ENCODE measurements around the gene CDH4. TPM values are rescaled to one million over a fixed set of nuclear protein-coding genes. Genes with fewer than 3 reads are reported as not detected.

CDH4 gene
- total RNA-seq, 1 experiment from 2014 or later: not detected

DNA sequence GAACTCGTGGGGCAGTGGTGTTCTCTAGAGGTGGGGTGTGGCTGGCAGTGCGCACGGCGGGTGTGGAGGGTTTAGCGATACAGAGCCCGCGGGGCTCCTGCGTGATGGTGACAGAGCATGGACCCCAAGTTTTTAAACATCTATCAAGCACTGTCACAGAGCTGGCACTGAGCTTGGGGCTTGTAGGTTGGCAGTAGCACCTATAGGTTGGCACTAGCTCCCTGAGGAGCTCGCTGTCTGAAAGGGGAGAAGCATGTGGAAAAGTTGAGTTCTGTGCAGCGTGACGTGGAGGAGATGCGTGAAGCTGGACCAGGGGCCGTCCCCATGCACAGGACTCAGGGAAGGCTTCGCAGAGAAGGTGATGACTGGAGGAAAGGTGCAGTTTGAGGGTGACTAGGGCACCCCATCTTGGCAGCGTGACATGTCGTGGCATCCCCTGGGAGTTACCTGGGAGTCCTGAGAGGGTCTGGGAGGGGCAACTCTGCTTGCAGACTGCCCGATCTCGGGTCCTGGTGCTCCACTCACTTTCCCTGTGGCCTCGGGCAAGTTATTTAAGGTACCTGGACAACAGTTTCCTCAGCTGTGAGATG lies 122.0 kb downstream of the CDH4 start:
- H3K9me3 ChIP-seq: peaks cover 19% of the 10 kb centered on the region
- intact Hi-C loops (cut with micrococcal nuclease; ENCODE audit: unreplicated experiment): no loop called here
- no peaks in the 10 kb centered on the region for H3K36me3 ChIP-seq (ENCODE audit: control insufficient read depth, insufficient read depth, low read length)
- ChIA-PET CTCF (no interaction called here), POLR2A (no interaction called here)
- Mint-ChIP-seq H3K27ac (ENCODE audit: unreplicated experiment) (no peak overlapping the region), H3K4me1 (ENCODE audit: low read depth, unreplicated experiment) (no peaks in the 10 kb centered on the region), H3K4me3 (ENCODE audit: unreplicated experiment) (no peak overlapping the region), H3K9me3 (ENCODE audit: unreplicated experiment) (no peaks in the 10 kb centered on the region), H3K36me3 (ENCODE audit: insufficient read depth, unreplicated experiment) (no peaks in the 10 kb centered on the region), H3K27me3 (ENCODE audit: insufficient read depth, unreplicated experiment) (peaks cover 25% of the 10 kb centered on the region)
- DNase-seq: no peak
- BruUV-seq (replicated peaks): no TSS peak
- no peaks in the 10 kb centered on the region for H3K4me1 ChIP-seq
- no peak overlapping the region for H3K4me3 ChIP-seq (ENCODE audit: low read depth, low read length)
- H3K27me3 ChIP-seq (replicated peaks; ENCODE audit: control insufficient read depth, insufficient read depth, low read length): no peaks in the 10 kb centered on the region
- TF ChIP-seq CTCF (IDR thresholded peaks at IDR 0.05; ENCODE audit: insufficient read depth in 1 of 2, low read depth in 1 of 2, low read length in 1 of 2, severe bottlenecking in 1 of 2, unreplicated experiment in 1 of 2): no peak

DNA sequence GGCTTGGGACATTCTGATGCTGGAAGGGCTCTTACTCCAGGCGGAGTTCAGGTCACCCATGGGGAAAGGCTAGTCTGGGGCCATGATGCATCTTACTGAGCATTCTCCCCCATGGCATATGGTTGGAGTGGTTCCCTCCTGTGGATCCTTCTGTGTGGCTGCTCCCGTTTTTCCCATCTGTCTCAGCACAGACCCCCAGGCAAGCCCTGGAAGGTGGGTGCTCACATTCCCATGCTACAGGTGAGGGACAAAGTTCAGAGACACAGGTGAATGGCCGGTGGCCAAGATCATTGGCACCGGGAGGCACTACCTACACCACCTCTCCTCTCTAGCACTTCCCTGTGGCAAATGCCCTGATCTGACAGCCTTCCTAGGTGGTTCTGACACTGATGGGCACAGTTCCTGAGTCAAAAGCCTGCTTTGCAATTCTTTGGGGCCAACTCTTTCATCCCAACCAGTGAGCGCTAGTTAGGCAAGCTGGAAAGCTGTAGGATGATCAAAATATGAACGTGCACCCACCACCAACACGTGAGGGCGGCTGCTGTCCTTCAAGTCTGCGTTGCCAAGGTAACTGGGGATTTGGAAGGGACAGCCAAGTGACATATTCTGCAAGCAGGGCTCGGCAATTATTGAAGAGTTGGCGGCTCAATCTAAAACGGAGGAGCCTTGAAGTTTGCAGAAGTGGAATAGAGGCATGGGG lies 124.6 kb downstream of the CDH4 start:
- peaks cover 2% of the 10 kb centered on the region for H3K9me3 Mint-ChIP-seq (ENCODE audit: unreplicated experiment)
- no TSS peak for BruUV-seq (replicated peaks)
- no peaks in the 10 kb centered on the region for H3K4me1 Mint-ChIP-seq (ENCODE audit: low read depth, unreplicated experiment)
- no peak for TF ChIP-seq CTCF (IDR thresholded peaks at IDR 0.05; ENCODE audit: insufficient read depth in 1 of 2, low read depth in 1 of 2, low read length in 1 of 2, severe bottlenecking in 1 of 2, unreplicated experiment in 1 of 2)
- no peak overlapping the region for H3K27ac Mint-ChIP-seq (ENCODE audit: unreplicated experiment)
- no peak for DNase-seq
- no peak overlapping the region for H3K4me3 Mint-ChIP-seq (ENCODE audit: unreplicated experiment)
- Histone ChIP-seq H3K27me3 (replicated peaks; ENCODE audit: control insufficient read depth, insufficient read depth, low read length) (no peaks in the 10 kb centered on the region), H3K4me3 (ENCODE audit: low read depth, low read length) (no peak overlapping the region), H3K36me3 (ENCODE audit: control insufficient read depth, insufficient read depth, low read length) (no peaks in the 10 kb centered on the region), H3K4me1 (no peaks in the 10 kb centered on the region), H3K9me3 (peaks cover 19% of the 10 kb centered on the region)
- ChIA-PET POLR2A (no interaction called here), CTCF (no interaction called here)
- H3K36me3 Mint-ChIP-seq (ENCODE audit: insufficient read depth, unreplicated experiment): no peaks in the 10 kb centered on the region
- peaks cover 13% of the 10 kb centered on the region for H3K27me3 Mint-ChIP-seq (ENCODE audit: insufficient read depth, unreplicated experiment)
- intact Hi-C loops (cut with micrococcal nuclease; ENCODE audit: unreplicated experiment): no loop called here

GRCh38 chr20:61378694-61379355 lies 126.8 kb downstream of the CDH4 start:
- Histone ChIP-seq H3K4me3 (ENCODE audit: low read depth, low read length) (no peak overlapping the region), H3K27me3 (replicated peaks; ENCODE audit: control insufficient read depth, insufficient read depth, low read length) (no peaks in the 10 kb centered on the region), H3K9me3 (peaks cover 28% of the 10 kb centered on the region), H3K4me1 (no peaks in the 10 kb centered on the region), H3K36me3 (ENCODE audit: control insufficient read depth, insufficient read depth, low read length) (no peaks in the 10 kb centered on the region)
- intact Hi-C loops (cut with micrococcal nuclease; ENCODE audit: unreplicated experiment): no loop called here
- ChIA-PET POLR2A (no interaction called here), CTCF (no interaction called here)
- peaks cover 15% of the 10 kb centered on the region for H3K9me3 Mint-ChIP-seq (ENCODE audit: unreplicated experiment)
- no peaks in the 10 kb centered on the region for H3K36me3 Mint-ChIP-seq (ENCODE audit: insufficient read depth, unreplicated experiment)
- H3K4me1 Mint-ChIP-seq (ENCODE audit: low read depth, unreplicated experiment): no peaks in the 10 kb centered on the region
- no peak overlapping the region for H3K27ac Mint-ChIP-seq (ENCODE audit: unreplicated experiment)
- TF ChIP-seq CTCF (IDR thresholded peaks at IDR 0.05; ENCODE audit: insufficient read depth in 1 of 2, low read depth in 1 of 2, low read length in 1 of 2, severe bottlenecking in 1 of 2, unreplicated experiment in 1 of 2): no peak
- DNase-seq: no peak
- H3K27me3 Mint-ChIP-seq (ENCODE audit: insufficient read depth, unreplicated experiment): peaks cover 3% of the 10 kb centered on the region
- no peak overlapping the region for H3K4me3 Mint-ChIP-seq (ENCODE audit: unreplicated experiment)
- no TSS peak for BruUV-seq (replicated peaks)
